ENCODE measurements around the gene ZNF740.

Gene ZNF740

DNA sequence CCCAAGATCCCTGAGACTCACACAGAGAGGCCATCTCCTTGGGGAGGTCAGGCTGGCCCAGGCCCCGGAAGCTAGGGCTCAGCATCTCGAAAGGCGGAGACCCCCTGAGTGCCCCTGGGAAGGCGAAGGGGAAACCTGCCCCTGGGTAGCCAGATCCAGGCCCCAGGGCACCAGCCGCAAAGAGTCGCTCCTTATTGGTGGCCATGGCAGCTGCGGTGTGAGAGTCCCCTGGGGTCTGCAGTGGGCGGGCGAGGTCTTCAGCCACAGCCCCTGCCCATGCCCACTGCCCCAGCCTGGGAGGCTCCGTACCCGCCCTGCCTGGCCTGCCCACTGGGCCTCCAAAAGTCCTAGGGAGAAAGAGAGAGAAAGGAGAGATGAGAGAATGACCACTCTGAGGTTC lies 46.8 kb downstream of the ZNF740 start:
- no peak for DNase-seq (ENCODE audit: low read depth)

DNA sequence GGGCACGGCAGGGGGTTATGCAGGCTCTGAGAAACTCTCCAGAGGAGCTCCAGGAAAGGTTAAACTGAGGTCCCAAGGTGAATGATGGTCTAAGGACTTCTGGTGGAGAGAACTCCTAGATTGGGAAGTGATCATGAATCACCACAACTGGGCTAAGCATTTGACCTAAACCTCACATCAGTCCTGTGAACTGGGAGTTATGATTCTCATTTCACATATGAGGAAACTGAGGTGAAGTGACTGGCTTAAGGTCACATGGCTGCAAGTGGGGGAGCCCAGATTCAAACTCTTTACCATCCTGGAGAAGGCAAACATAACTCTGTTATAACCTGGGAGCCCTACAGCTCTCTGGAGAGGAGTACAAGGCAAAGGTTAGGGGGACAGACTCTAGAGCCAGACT lies 47.3 kb downstream of the ZNF740 start:
- no peak for DNase-seq (ENCODE audit: low read depth)

DNA sequence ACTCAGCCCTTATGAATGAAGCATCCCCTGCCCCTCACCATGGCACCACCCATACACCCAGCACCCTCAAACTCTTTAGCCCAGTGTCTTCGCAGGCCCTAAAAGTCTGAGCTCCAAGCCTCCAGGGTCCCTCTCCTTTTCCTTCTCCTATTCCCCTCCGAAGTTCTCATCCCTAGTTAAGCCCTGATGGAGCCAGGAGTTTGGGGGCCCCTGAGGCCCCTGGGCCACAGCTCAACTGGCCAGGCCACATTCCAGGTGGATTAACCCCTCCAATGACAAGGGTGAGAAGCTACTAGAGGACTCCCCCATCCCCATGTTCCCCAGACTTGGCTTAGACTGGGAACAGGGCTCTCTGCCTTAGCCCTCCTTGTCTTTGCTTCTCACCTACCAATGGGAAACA lies 48.9 kb downstream of the ZNF740 start:
- DNase-seq (ENCODE audit: low read depth): no peak

DNA sequence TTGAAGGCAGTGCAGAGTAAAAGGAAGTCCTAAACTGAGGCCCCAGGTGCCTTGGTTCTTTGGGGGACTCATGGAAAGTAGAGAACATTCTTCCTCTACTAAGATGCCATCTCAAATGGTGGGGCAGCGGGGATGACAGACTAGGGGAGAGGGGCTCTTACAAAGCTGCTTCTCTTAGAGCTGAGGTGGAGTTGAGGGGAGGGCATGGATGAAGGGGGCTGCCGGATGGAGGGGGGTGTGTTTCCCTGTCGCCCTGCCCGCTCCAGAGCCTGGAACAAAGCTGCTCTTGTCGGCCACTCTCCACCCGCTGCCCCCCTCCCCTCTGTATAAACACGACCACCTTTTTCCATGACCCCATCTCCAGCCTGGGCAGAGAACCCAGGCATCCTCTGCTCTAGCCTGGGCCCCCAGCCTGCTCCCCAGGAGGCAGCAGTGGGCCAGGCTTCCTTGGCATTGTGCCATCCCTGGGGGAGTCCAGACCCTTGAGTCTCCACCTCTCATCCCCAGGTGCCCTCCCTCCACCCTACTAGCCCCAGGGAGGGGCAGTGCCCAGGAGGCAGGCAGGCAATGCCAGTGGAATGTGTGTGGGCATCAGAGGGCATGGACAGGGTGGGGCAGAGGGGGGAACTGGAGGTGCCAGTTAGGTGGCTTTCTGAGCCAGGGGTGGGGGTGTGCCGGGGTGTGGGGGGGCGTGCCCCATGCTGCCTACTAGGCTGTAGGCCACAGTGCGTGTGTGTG lies 49.8 kb downstream of the ZNF740 start:
- no peak for DNase-seq (ENCODE audit: low read depth)

DNA sequence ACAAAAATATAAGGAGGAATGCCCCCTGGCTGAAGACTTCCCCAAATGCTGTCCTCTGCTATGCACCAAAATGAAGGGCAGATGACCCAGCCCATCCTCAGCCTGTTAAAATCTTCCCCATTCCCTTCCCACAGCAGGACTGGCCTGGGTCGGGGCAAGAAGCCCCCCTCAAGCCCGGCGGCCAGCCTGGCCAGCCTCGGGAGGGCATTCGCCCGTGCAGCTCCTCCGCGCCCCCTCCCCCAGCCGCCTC lies 51.1 kb downstream of the ZNF740 start:
- no peak for DNase-seq (ENCODE audit: low read depth)

DNA sequence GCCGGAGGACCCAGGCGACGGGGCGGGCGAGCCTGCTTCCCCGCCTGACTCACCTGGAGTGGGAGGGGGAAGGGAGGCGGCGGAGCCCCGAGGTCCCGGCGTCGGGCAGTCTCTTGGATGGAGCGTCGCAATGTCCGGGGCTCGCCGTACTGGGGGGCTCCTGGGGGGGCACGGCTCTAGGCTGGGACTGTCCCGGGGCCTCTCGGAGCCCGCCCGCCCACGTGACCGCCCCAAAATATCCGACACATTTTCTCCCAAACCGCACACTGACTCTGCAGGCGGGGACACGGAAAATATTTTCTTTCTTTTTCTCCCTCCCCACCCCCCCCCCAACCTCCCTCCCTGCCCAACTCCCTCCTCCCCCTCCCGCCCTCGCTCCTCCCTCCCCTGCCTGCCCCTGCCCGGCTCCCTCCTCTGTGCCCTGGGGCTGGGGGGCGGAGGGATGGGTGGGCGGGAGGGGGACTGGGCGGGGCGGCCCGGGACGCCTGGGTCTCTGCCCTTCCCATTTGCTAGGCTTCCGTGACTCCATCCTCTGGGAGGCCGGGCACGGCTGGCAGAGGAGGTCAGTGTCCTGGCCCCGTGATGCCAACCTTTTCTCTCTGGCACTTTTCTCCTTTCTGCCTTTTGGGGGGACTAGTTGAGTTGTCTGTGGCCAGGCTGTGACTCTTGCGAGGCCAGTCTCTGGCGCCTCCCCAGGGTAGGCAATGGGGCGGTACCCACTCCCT lies 51.6 kb downstream of the ZNF740 start, which contains the start of gene RARG:
RARG (minus strand) TSS at position 289 of the 725 bp plus-strand sequence. CDS start 4,664 bp downstream, outside the sequence.
- DNase-seq (ENCODE audit: low read depth): no peak

DNA sequence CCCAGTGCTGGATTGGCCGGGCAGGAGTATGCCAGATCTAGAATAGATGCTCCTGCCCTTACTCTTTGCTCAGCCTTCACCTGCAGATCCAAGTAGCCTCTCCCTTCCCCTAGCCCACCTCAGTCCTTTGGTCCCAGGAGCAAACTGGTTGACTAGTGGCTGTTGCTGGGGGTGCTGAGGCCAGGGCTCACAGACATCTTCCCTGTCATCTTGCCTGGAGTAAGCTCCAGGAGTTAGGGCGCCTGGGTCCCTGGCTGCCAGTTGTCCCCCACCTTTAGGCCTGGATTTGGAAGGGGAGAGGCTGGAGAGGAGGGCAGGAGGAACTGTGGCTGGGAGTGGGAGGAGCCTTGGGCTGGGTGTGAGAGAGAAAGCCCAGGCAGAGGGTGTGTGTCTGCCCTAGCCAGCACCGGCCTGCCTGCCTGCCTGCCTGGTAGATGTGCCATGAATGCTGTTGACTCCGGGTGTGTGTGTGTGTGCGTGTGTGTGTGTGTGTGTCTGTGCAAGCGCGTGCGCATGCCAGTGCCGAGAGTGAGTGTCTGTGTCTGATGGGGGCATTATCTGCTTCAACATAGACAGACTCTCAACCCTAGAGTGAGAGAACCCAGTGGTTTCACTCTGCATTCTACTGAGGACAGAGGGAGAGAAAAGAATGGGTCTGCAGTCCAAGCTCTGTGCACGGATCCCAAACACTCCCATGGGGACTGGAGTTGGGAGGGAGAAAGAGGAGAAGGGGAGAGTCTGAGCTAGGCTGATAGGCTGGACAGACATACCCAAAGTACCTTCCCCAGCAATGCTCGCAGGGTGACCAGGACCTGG lies 52.3 kb downstream of the ZNF740 start:
- no peak for DNase-seq (ENCODE audit: low read depth)

DNA sequence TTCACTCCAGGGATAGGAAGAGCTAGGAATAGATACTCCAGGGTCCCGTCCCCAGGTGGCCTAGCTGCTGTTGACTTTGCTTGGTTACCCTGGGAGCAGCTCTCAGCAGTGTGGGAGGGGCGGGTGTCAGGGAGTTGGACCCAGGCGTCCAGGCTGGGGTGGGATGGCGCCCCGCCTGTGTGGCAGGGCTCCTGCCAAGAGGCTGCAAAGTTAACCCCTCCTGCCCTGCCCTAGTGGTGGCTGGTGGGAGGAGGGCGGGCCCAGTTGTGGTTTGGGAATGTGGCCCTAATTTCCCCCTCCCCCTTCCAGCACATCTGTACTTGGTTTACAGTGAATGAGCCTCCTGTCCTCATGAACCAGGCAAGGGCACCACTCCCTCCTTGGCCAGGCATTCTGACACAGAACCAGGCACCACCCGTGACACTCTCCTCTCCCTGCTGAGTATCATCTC lies 53.2 kb downstream of the ZNF740 start:
- DNase-seq (ENCODE audit: low read depth): no peak

DNA sequence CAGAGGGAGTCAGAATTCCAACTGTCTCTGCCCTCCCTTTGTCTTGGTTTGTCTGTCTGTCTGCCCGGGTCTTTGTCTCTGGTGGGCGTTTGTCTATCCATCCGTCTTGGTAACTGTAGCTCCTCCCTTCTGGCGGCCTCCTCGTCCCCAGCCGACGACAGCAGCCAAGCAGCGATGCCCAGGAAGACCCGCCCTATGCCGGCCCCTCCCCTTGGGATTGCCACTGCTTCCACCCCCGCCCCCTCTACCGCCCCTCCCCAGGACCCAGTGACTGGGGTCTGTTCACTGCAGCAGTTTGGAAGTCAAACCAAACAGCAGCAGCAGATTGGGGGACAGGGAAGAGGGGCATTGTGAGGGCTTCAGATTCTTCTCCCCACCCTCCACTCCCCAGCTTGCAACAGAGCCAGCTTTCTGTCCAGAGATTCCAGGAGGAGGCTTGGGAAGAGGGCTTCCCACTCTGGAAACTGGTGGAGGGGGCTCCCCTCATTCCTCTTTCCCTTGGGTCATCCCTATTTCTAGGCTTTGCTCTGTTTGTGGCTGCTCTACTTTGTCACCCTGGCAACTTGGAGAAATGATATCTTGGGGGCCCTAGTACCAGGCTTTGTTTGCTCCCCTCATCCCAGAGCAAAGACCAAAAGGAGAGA lies 53.9 kb downstream of the ZNF740 start:
- DNase-seq (ENCODE audit: low read depth): no peak

DNA sequence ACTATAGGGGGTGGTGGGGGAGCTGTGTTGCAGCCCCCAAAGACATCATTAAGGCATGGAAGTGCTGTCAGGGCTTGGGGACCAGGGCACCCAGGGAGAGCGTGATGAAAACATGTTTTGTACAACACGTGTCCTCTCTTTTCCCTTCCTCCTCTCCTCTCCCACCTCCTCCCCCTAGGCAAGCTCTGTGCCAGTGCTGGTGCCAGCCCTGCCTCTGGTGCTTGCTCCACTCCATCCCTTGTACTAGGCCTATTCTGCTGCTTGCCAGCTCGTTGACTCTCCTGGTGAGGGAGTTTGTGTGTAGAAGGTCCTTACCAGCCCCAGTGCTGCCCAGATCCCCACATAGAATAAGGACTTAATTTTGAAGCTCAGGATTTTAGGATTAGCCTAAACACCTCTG lies 54.6 kb downstream of the ZNF740 start:
- DNase-seq (ENCODE audit: low read depth): no peak

DNA sequence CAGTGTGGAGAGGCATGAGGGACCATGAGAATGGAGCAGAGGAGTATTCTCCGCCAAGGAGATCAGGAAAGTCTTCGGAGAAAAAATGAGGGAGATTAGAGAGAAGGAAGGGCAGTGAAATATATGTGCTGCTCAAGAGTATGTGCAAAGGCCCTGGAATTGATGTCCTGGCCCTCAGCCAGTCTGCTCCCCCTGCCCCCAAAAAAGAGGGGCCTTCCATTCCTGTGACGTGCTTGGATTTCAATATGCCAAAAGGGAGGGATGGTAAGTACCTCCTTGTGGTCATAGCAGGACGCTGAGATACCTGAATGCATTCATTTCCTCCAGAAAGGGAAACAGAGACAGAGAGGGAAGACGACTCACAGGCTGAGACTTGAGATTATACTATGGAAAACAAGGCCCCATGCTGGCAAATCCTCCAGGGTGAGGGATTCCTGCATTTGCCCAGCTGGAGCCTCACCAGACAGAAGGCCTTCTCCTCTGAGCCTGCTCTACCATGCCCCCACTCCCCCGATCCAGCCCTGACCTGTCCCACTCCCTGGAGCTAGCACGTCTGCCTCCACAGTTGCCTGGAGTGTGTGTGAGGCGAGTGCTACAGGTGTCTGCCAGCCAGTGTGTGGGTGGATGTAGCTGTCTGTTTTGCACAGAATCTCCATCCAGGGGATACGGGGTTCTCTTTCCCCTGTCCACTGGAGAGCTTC lies 55.4 kb downstream of the ZNF740 start:
- DNase-seq (ENCODE audit: low read depth): no peak

DNA sequence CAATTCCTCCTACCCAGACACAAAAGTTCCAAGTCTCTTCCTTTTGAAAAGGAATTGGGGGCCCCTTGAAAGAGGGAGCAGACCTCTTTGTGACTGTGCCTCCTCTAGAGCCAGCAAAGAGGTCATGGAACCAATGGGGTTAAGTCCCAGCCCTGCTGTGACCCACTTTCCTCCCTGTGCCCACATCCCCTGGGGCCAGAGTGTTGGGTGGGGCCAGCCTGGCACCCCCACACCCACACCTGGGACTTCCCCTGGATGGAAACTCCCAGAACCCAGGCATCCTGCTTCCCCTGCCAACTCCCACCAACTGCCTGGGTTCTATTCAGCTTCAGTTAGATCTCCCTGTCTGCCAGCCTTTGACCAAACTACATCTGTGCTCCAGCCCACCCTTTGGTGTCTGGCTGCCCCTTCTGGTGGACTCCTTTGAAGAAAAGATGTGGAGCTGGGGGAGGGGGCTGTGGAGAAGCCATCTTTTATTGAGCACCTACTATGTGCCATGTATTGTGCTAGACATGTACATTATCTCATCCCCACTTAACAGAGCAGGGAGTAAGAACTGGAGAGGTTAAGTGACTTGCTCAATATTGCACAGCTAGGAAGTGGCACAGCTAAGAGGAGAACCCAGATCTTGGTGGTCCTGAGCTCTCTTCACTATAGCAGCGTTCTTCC lies 56.1 kb downstream of the ZNF740 start:
- no peak for DNase-seq (ENCODE audit: low read depth)

DNA sequence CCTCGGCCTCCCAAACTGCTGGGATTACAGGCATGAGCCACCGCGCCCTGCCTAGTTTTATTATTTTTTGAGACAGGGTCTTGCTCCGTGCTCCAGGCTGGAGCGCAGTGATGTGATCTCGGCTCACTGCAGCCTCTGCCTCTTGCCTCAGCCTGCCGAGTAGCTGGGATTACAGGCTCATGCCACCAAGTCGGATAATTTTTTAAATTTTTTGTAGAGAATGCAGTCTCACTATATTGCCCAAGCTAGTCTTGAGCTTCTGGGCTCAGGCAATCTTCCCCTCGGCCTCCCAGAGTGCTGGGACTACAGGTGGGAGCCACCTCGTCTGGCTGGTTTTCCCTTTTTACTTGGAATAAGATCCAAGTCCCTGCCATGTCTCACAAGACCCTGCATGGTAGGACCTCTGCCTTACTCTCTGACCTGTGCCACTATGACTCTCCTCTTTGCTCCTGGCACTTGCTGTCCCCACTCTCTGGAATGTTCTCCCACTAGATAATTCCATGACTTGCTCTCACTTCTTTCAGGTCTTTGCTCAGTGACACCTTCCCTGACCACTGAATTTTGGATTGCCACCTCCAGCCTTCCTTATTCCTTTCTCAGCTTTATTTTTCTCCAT lies 59.2 kb downstream of the ZNF740 start:
- no peak for DNase-seq (ENCODE audit: low read depth)

DNA sequence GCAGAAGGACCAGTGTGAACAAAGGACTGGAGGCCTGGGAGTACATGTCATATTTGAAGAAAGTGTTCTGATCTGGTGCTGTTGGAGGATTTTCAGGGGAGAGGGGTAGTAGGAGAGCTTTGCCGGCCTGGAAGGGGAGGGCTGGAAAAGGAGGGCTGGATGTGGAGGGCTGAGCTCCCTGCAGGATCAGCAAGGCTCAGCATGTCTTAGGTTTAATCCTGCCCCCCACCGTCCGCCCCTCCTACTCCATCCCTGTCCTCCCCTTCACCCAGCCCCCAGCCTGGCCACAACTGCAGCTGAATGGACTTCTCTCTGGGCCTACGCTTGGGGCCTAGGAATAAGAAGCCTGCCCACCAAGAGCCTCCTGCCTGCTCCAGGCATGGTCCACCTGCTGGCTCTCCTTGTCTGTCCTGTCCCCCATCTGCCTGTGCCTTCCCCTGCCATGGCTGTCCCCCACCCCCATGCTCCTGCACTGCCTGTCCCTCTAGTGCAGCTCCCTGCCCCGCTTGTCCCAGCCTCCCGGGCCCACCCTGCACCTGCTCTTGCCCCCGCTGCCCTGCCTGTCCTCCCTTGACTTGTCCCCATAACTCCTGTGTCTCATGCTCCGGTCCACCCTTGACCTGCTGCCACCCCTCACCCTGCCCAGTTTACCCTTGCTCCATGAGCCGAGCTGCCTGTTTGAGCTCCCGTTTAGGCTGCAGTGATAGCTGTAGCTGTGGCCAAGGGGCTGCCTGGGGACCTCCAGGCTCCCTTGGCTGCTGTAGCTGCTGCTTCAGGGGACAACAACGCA lies 61.3 kb downstream of the ZNF740 start:
- no peak for DNase-seq (ENCODE audit: low read depth)

DNA sequence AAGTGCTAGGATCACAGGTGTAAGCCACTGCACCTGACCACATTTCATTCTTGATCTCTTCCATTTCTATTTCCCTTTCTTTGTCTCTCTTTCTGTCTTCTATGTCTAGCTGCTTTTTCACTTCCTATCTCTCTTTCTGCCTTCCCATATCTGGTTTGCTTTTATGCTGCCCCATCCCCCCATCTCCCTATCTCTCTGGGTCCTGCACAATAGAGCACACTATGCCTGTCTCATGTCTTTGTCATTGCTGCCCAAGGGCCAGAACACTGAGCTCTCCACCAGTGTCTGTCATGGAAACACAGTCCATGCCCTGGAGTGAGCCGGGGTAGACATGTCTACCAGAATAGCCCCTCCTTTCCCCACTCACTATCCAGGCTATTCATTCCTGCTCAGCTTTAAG lies 63.8 kb downstream of the ZNF740 start:
- no peak for DNase-seq (ENCODE audit: low read depth)
